C4-2B (cell line): ENCODE data around the gene SLC43A2.

ENCODE experiments used
- ZFX ChIP-seq: fragments of 450-650 bp; IDR thresholded peaks from 2 replicates; pipeline ENCODE4 v1.6.1; 2017
- TF ChIP-seq, protein P1 (sequence below): fragments of 450-650 bp; conservative IDR thresholded peaks from 2 replicates; pipeline ENCODE4 v1.5.1; 2017; ENCODE audit warnings: mild to moderate bottlenecking

DNA sequence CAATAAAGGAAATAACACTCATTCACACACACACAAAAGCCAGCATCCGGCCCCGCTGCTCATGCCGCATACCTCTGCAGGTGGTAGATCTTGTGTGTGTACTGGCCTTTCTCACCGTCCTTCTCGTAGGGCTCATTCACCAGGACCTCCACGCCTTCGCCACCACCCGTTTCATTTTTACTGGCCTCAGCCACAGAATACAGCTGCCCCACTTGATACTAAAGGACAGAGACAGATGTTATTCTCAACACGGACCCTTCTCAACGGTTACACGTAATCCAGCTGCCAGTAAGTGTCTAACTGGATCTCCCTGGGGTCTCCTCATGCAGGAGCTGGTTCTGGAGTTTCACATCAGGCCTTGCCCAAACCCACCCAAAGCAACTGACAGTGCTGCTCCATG lies 75.7 kb downstream of the SLC43A2 start:
- TF ChIP-seq, protein P1, sequence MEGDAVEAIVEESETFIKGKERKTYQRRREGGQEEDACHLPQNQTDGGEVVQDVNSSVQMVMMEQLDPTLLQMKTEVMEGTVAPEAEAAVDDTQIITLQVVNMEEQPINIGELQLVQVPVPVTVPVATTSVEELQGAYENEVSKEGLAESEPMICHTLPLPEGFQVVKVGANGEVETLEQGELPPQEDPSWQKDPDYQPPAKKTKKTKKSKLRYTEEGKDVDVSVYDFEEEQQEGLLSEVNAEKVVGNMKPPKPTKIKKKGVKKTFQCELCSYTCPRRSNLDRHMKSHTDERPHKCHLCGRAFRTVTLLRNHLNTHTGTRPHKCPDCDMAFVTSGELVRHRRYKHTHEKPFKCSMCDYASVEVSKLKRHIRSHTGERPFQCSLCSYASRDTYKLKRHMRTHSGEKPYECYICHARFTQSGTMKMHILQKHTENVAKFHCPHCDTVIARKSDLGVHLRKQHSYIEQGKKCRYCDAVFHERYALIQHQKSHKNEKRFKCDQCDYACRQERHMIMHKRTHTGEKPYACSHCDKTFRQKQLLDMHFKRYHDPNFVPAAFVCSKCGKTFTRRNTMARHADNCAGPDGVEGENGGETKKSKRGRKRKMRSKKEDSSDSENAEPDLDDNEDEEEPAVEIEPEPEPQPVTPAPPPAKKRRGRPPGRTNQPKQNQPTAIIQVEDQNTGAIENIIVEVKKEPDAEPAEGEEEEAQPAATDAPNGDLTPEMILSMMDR: no peak
- no peak for TF ChIP-seq ZFX
